BLaER1 treated with 17β-estradiol and CSF1 and Interleukin-3, amounts not matched to agents 10 nM and 100 nM (cell line): ENCODE measurements around the gene CACNG5.

ENCODE experiments used
- H3K27ac ChIP-seq, 11 experiments: shearing (Covaris generic); formaldehyde crosslinking; 2 replicates each; pipeline ENCODE4 v1.8.1; 2022
- H3K27me3 ChIP-seq, 11 experiments: shearing (Covaris generic); formaldehyde crosslinking; 2 replicates each; pipeline ENCODE4 v1.8.1; 2022
- H3K36me3 ChIP-seq, 11 experiments: shearing (Covaris generic); formaldehyde crosslinking; 2 replicates each; pipeline ENCODE4 v1.8.1; 2022
- H3K4me1 ChIP-seq, 10 experiments: shearing (Covaris generic); formaldehyde crosslinking; 2 replicates each; pipeline ENCODE4 v1.8.1; 2022
- H3K4me2 ChIP-seq, 11 experiments: shearing (Covaris generic); formaldehyde crosslinking; 2 replicates each; pipeline ENCODE4 v1.8.1; 2022
- H3K4me3 ChIP-seq, 10 experiments: shearing (Covaris generic); formaldehyde crosslinking; 2 replicates each; pipeline ENCODE4 v1.8.1; 2022
- H3K9ac ChIP-seq, 11 experiments: shearing (Covaris generic); formaldehyde crosslinking; 2 replicates each; pipeline ENCODE4 v1.8.1; 2022
- H3K9me3 ChIP-seq, 11 experiments: shearing (Covaris generic); formaldehyde crosslinking; replicated peaks in 1 of 11; 2 replicates each; pipeline ENCODE4 v1.8.1; 2022
- H4K20me1 ChIP-seq, 11 experiments: shearing (Covaris generic); formaldehyde crosslinking; 2 replicates each; pipeline ENCODE4 v1.8.1; 2022
- Cebpa-rat ChIP-seq, 11 experiments: shearing (Covaris generic); IDR thresholded peaks; 2 replicates each; pipeline ENCODE4 v1.8.1; 2022

CACNG5 gene

DNA sequence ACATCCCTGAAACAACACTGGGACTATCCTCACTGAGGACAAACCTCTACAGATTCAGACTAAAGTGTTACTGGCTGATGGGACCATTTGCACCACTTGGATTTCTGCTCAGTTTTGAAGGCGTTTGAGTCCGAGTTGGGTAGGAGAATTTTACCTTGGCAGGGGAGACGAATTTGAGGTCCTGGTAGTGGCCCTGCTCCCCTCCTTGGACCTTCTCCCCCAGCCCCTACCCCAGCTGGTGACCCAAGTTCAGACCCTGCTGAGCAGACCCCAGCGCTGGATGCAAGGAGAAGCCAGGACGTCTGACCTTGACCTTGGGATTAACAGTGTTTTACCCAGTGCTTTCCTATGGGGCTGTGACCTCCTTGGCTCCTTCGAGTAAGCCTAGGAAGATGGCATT is 13.6 kb downstream of the CACNG5 start:
- Histone ChIP-seq H3K4me3 (no peak overlapping the region), H3K27ac (no peak overlapping the region), H4K20me1 (no peaks in the 10 kb centered on the region), H3K36me3 (no peaks in the 10 kb centered on the region), H3K27me3 (no peaks in the 10 kb centered on the region), H3K9me3 (peaks cover 9 to 29% (median 19%) of the 10 kb centered on the region in 11 experiments; a peak in 18 of 22 replicates), H3K9ac (no peak overlapping the region), H3K4me1 (peaks cover 0 to 18% (median 8%) of the 10 kb centered on the region in 10 experiments; a peak in 10 of 20 replicates), H3K4me2 (no peak overlapping the region)
- no peak for TF ChIP-seq Cebpa-rat (IDR thresholded peaks at IDR 0.05)

DNA sequence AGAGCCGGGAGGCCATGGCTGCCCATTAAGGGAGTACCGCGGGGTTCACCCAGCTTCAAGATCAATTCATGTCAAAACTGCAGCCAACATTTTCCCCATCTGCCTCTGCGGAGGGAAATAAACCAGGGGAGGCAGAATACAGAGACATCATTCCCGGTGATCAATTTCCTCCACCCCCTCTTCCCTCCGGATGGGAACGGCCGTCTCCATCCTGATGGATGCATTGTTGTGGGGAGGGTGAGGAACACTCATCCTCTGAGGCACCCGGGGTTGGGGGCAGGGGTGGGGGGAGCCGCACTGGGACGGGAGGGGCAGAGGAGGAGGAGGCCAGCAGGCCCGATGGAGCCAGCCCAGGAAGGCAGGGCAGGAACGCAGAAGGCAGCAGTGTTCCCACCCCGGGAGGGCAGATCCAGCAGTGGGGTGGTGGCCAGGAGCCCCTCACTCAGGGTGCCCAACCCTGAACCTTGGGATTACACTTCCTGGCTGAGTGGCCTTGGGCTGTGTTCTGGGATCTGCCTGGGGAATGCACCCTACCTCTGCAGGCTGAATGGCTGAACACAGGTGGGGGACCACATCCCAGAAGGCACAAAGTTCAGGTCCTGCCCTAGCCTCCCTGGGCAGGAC is 14.2 kb downstream of the CACNG5 start:
- Histone ChIP-seq H3K27ac (no peak overlapping the region), H3K9me3 (peaks cover 13 to 29% (median 19%) of the 10 kb centered on the region in 11 experiments; a peak in 20 of 22 replicates), H3K36me3 (no peaks in the 10 kb centered on the region), H3K4me2 (no peak overlapping the region; a peak in 1 of 22 replicates), H3K27me3 (no peaks in the 10 kb centered on the region), H3K4me3 (no peak overlapping the region), H4K20me1 (no peaks in the 10 kb centered on the region), H3K9ac (no peak overlapping the region), H3K4me1 (peaks cover 0 to 18% (median 8%) of the 10 kb centered on the region in 10 experiments; a peak in 10 of 20 replicates)
- no peak for TF ChIP-seq Cebpa-rat (IDR thresholded peaks at IDR 0.05)

DNA sequence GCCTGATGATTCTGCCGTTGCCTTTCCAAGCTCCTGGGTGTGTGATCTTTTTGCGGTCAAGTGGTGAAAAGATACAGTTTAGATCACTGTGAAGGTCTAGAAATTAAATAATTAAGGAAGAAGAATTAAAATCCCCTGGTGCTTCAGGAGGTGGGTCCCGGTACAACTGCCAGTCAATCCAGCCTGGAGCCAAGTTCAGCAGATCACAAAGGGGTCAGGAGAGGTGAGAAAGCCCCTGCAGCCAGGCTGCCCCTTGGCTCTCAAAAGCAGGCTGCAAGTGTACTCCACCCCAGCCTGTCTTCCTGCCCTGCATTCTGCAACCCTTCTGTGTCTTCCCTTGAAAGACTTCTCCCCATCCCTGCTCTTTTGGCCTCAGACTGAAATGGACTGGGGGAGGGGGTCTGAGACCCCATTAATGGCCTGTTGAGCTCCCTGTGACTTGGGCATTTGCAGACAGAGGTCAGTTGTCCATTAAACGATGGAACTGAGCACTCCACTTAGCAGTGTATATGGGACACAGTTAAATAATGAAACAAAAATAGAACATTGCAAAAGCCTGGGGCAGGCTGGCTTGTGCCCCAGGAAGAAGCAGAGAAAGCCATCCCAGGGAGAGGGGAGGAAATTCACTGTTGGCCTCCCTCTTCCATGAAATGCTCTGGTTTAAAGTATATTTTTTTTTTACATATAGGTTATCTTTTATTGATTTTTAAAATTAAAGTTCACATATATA is 15.1 kb downstream of the CACNG5 start:
- Histone ChIP-seq H3K4me3 (no peak overlapping the region), H3K27ac (no peak overlapping the region), H3K4me1 (peaks cover 0 to 18% (median 8%) of the 10 kb centered on the region in 10 experiments; a peak in 10 of 20 replicates), H3K36me3 (no peaks in the 10 kb centered on the region), H4K20me1 (no peaks in the 10 kb centered on the region), H3K9ac (no peak overlapping the region), H3K27me3 (no peaks in the 10 kb centered on the region), H3K4me2 (peak overlapping the region in 3 of 11 experiments; percentile 31 to 66 (median 64); a peak in 6 of 22 replicates), H3K9me3 (peaks cover 20 to 38% (median 27%) of the 10 kb centered on the region in 11 experiments)
- no peak for TF ChIP-seq Cebpa-rat (IDR thresholded peaks at IDR 0.05)

DNA sequence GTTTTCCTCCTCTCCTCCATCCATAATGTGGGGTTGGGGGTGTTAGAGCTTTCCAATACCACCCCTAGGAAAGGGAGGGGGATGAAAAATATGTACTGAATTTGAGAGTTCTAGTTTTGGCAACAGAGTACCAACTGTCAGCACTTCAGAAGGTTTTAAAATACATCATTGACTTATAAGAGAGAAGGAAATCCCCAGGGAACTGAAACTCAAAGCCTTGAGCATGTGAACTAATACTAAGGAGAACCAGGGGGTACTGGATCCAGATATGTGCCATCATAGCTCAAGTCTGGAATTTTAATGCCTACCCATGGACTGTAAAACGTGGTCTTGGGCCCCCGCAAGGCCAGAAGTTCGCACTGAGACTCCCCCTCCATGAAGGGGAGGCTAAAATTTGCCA is 15.8 kb downstream of the CACNG5 start:
- Histone ChIP-seq H3K27ac (no peak overlapping the region), H3K4me3 (no peak overlapping the region), H3K36me3 (no peaks in the 10 kb centered on the region), H3K9me3 (peaks cover 26 to 44% (median 34%) of the 10 kb centered on the region in 11 experiments), H3K27me3 (no peaks in the 10 kb centered on the region), H3K4me1 (peaks cover 0 to 18% (median 8%) of the 10 kb centered on the region in 10 experiments; a peak in 10 of 20 replicates), H4K20me1 (no peaks in the 10 kb centered on the region), H3K4me2 (peak overlapping the region in 6 of 11 experiments; percentile 6 to 66 (median 30); a peak in 8 of 22 replicates), H3K9ac (no peak overlapping the region)
- no peak for TF ChIP-seq Cebpa-rat (IDR thresholded peaks at IDR 0.05)

DNA sequence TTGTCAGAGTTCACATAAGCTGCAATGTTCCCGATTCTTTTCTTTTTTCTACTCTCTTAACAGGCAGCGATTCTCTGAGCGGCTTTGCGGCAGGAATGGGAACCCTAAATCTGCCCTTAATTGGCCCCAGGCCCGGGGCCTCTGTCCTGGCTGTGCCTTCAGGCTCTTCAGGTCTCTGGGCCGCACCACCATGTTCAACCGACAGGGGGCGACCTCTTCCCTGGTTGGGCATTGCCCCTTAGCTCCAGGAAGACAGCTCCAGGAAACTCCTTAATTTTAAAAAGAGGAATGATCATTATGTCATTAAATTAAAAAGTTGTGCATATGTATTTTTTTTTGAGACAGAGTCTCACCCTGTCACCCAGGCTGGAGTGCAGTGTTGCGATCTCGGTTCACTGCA is 20.3 kb downstream of the CACNG5 start:
- Histone ChIP-seq H3K4me3 (no peak overlapping the region), H3K27me3 (no peaks in the 10 kb centered on the region), H3K9me3 (peaks cover 13 to 28% (median 20%) of the 10 kb centered on the region in 11 experiments), H4K20me1 (no peaks in the 10 kb centered on the region), H3K4me1 (peaks cover 0 to 12% (median 8%) of the 10 kb centered on the region in 10 experiments; a peak in 10 of 20 replicates), H3K9ac (no peak overlapping the region), H3K36me3 (no peaks in the 10 kb centered on the region), H3K27ac (no peak overlapping the region), H3K4me2 (no peak overlapping the region)
- TF ChIP-seq Cebpa-rat (IDR thresholded peaks at IDR 0.05): no peak

DNA sequence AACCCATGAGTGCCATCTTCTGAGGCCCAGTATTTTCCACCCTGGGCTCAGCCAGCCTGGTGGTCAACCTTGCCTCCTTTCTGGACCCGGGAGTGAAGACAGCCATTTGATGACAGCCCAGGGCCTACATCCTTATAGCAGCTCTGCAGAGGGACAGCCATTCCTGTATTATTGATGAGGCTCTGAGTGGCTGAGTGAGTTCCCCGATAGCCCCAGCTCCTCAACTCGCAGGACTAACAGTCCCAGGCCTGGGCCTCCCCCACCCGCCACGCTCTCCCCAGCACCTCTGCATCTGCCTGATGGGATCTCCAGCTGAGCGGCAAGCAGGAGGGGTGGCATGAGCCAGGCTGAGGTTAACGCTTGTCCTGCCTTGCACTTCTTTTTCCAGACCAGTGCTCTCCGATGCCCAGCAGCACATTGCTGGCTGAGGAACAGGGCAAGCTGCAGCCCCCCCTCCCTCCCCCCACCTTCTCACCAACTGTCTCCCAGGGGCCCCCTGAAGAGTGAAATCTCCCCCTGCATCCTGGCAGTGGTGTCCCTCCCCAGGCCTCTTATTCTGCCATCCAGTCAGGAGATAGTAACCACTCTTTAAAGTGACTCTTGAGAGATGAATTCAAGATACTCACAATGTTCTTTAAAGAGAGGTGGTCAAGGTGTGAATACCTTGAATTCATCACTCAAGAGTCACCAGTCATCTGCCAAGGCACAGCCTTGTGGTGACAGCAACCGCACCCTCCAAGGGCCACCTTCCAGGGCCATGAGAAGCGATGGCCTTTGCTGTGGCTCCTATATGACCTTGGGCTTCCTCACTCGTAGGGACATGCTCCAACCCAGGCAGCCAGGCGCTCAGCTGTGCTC is 23.5 kb downstream of the CACNG5 start:
- TF ChIP-seq Cebpa-rat (IDR thresholded peaks at IDR 0.05): no peak
- Histone ChIP-seq H3K9ac (no peak overlapping the region), H3K9me3 (peaks cover 13 to 25% (median 17%) of the 10 kb centered on the region in 11 experiments), H3K27ac (no peak overlapping the region), H3K36me3 (no peaks in the 10 kb centered on the region), H3K4me1 (no peaks in the 10 kb centered on the region), H3K4me2 (no peak overlapping the region), H3K27me3 (no peaks in the 10 kb centered on the region), H4K20me1 (no peaks in the 10 kb centered on the region), H3K4me3 (no peak overlapping the region)

DNA sequence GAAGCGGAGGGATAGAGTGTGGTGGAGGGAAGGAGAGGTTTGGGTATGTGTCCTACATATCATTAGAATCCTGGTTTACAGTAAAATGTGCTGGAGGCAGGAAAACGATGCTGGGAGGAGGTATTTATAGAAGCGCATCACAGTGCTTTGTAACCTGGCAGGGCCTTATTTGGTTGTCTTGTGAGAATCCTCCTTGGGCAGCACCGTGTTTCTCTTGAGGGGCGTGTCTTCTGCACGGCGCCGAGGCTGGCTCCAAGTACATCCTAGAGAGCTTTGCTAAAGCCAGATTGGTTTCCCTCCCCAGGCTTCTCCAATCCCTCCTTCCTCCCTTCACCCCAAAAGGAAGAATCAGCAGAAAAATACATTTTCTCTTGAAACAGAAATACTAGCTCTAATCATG is 24.4 kb downstream of the CACNG5 start:
- no peaks in the 10 kb centered on the region for H3K27me3 ChIP-seq
- H3K4me2 ChIP-seq: no peak overlapping the region
- H3K36me3 ChIP-seq: no peaks in the 10 kb centered on the region
- H3K4me3 ChIP-seq: no peak overlapping the region
- H3K9me3 ChIP-seq: peaks cover 19 to 28% (median 22%) of the 10 kb centered on the region in 11 experiments
- H3K27ac ChIP-seq: no peak overlapping the region
- no peaks in the 10 kb centered on the region for H4K20me1 ChIP-seq
- no peak overlapping the region for H3K9ac ChIP-seq
- H3K4me1 ChIP-seq: no peaks in the 10 kb centered on the region
- TF ChIP-seq Cebpa-rat (IDR thresholded peaks at IDR 0.05): no peak

DNA sequence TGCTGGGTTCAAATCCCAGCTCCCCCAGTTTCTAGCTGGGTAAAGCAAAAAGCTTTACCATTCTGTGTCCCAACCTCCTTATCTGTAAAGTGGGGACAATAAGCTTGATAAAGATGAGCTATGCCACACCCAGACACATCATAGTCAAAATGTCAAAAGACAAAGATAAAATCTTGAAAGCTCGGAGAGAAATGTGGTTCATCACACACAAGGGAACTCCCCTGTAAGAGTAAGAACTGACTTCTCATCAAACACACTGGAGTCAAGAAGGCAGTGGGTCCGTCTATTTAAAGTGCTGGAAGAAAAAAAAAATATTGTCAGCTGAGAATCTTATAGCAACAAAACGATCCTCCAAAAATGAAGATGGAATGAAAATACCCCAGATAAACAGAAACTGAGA is 25.3 kb downstream of the CACNG5 start:
- Histone ChIP-seq H3K9ac (no peak overlapping the region), H3K27me3 (no peaks in the 10 kb centered on the region), H3K4me3 (no peak overlapping the region), H3K27ac (no peak overlapping the region), H3K9me3 (peaks cover 12 to 28% (median 19%) of the 10 kb centered on the region in 11 experiments), H3K36me3 (no peaks in the 10 kb centered on the region), H4K20me1 (no peaks in the 10 kb centered on the region), H3K4me1 (no peaks in the 10 kb centered on the region), H3K4me2 (no peak overlapping the region)
- no peak for TF ChIP-seq Cebpa-rat (IDR thresholded peaks at IDR 0.05)

DNA sequence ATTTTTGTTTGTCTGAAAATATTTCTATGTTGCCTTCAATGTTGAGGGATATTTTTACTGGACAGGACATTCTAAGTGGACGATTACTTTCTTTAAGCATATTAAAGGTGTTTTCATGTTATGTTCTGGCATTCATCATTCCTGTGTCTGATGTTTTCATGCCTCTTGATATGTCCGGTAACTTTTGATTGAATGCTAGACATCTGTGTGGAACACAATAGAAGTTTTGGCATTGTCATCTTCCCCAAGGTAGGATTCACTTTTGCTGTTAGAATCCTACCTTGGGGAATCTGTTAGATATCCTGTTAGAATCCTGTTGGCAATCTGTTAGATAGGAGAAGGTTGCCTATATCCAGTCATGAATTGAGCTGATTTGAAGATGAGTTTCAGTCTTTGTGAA is 28.9 kb downstream of the CACNG5 start:
- Histone ChIP-seq H4K20me1 (no peaks in the 10 kb centered on the region), H3K4me2 (no peak overlapping the region), H3K4me1 (no peaks in the 10 kb centered on the region), H3K36me3 (no peaks in the 10 kb centered on the region), H3K27ac (no peak overlapping the region), H3K4me3 (no peak overlapping the region), H3K9me3 (peaks cover 20 to 36% (median 26%) of the 10 kb centered on the region in 11 experiments; a peak in 21 of 22 replicates), H3K27me3 (no peaks in the 10 kb centered on the region), H3K9ac (no peak overlapping the region)
- no peak for TF ChIP-seq Cebpa-rat (IDR thresholded peaks at IDR 0.05)
